HEK293 (cell line): ENCODE data around the gene DDR2.

Experiments
- CTCF ChIA-PET: fragments of 350-600 bp; formaldehyde crosslinking; extraction: SDS; loops from one replicate; lab custom pipeline; 2021; ENCODE audit warnings: antibody characterized with exemption; lab: Yijun Ruan, JAX
- POLR2A ChIA-PET: fragments of 300-600 bp; formaldehyde crosslinking; extraction: SDS; loops from one replicate; lab custom pipeline; 2020; ENCODE audit warnings: antibody characterized with exemption, inconsistent platforms; lab: Yijun Ruan, JAX
- H3K27ac ChIP-seq: fragments of 200-500 bp; sonication (Bioruptor generic); 2 replicates; pipeline ENCODE4 v1.5.1; 2014; ENCODE audit warnings: low read depth, low read length, control low read depth, inconsistent platforms; ENCODE audit errors: extremely low read depth
- H3K36me3 ChIP-seq, 2 experiments: fragments of 200-500 bp in 1 of 2; sonication (Bioruptor generic) in 1 of 2; 1 replicate in 1 of 2; 2 replicates in 1 of 2; pipeline ENCODE4 v1.5.1; 2014 to 2017; ENCODE audit warnings: inconsistent platforms in 2 of 2, low read length in 2 of 2; ENCODE audit not compliant: control insufficient read depth in 2 of 2, insufficient read depth in 1 of 2
- H3K4me1 ChIP-seq: fragments of 200-500 bp; sonication (Bioruptor generic); 2 replicates; pipeline ENCODE4 v1.5.1; 2014; ENCODE audit warnings: mild to moderate bottlenecking, low read length, inconsistent platforms; ENCODE audit not compliant: control insufficient read depth, insufficient read depth
- H3K4me3 ChIP-seq: 2 replicates; pipeline ENCODE4 v1.5.1; 2011; ENCODE audit warnings: low read depth, mild to moderate bottlenecking, control low read depth, low read length, moderate library complexity
- H3K9me3 ChIP-seq: fragments of 200-500 bp; sonication (Bioruptor generic); 2 replicates; pipeline ENCODE4 v1.5.1; 2014; ENCODE audit warnings: low read depth, low read length, inconsistent platforms; ENCODE audit not compliant: control insufficient read depth, insufficient read depth
- BCL6B ChIP-seq: fragments of 450-650 bp; formaldehyde crosslinking; IDR thresholded peaks from 2 replicates; pipeline ENCODE4 v1.5.1; 2017; ENCODE audit warnings: missing biosample characterization, missing genetic modification characterization
- GFI1B ChIP-seq: fragments of 450-650 bp; formaldehyde crosslinking; IDR thresholded peaks from 2 replicates; pipeline ENCODE4 v1.5.1; 2016; ENCODE audit warnings: missing biosample characterization, missing genetic modification characterization
- PRDM6 ChIP-seq: fragments of 450-650 bp; formaldehyde crosslinking; IDR thresholded peaks from 2 replicates; pipeline ENCODE4 v1.5.1; 2017; ENCODE audit warnings: missing biosample characterization, missing genetic modification characterization
- SP7 ChIP-seq: fragments of 450-650 bp; formaldehyde crosslinking; IDR thresholded peaks from 2 replicates; pipeline ENCODE4 v1.5.1; 2016; ENCODE audit warnings: missing biosample characterization, missing genetic modification characterization
- TRIM28 ChIP-seq: IDR thresholded peaks from 2 replicates; pipeline ENCODE4 v1.6.1; 2011; ENCODE audit warnings: low read length, control low read depth, borderline replicate concordance
- ZBTB1 ChIP-seq: fragments of 450-650 bp; formaldehyde crosslinking; IDR thresholded peaks from 2 replicates; pipeline ENCODE4 v1.5.1; 2016; ENCODE audit warnings: missing biosample characterization, missing genetic modification characterization
- ZBTB21 ChIP-seq: fragments of 450-650 bp; formaldehyde crosslinking; IDR thresholded peaks from 2 replicates; pipeline ENCODE4 v1.5.1; 2017; ENCODE audit warnings: missing biosample characterization, missing genetic modification characterization
- ZNF10 ChIP-seq: fragments of 450-650 bp; formaldehyde crosslinking; IDR thresholded peaks from 2 replicates; pipeline ENCODE4 v1.5.1; 2017; ENCODE audit warnings: missing biosample characterization, missing genetic modification characterization
- ZNF280C ChIP-seq: fragments of 450-650 bp; formaldehyde crosslinking; IDR thresholded peaks from 2 replicates; pipeline ENCODE4 v1.5.1; 2016; ENCODE audit warnings: missing biosample characterization, missing genetic modification characterization
- ZNF433 ChIP-seq: fragments of 450-650 bp; formaldehyde crosslinking; IDR thresholded peaks from 2 replicates; pipeline ENCODE4 v1.5.1; 2016; ENCODE audit warnings: missing biosample characterization, missing genetic modification characterization, low read depth
- ZNF501 ChIP-seq: fragments of 450-650 bp; formaldehyde crosslinking; IDR thresholded peaks from 2 replicates; pipeline ENCODE4 v1.5.1; 2016; ENCODE audit warnings: missing biosample characterization, missing genetic modification characterization
- ZNF518A ChIP-seq: fragments of 450-650 bp; formaldehyde crosslinking; conservative IDR thresholded peaks from 2 replicates; pipeline ENCODE4 v1.5.1; 2016; ENCODE audit warnings: low read depth, missing biosample characterization, missing genetic modification characterization
- ZNF529 ChIP-seq: fragments of 450-650 bp; formaldehyde crosslinking; IDR thresholded peaks from 2 replicates; pipeline ENCODE4 v1.5.1; 2017; ENCODE audit warnings: missing genetic modification characterization, missing biosample characterization; ENCODE audit not compliant: insufficient replicate concordance
- ZNF692 ChIP-seq: fragments of 450-650 bp; formaldehyde crosslinking; IDR thresholded peaks from 2 replicates; pipeline ENCODE4 v1.5.1; 2016; ENCODE audit warnings: missing biosample characterization, missing genetic modification characterization
- ZNF792 ChIP-seq: fragments of 450-650 bp; formaldehyde crosslinking; IDR thresholded peaks from 2 replicates; pipeline ENCODE4 v1.5.1; 2016; ENCODE audit warnings: missing biosample characterization, missing genetic modification characterization
- ZNF843 ChIP-seq: fragments of 450-650 bp; formaldehyde crosslinking; IDR thresholded peaks from 2 replicates; pipeline ENCODE4 v1.5.1; 2016; ENCODE audit warnings: missing biosample characterization, missing genetic modification characterization
- ZSCAN16 ChIP-seq: fragments of 450-650 bp; formaldehyde crosslinking; IDR thresholded peaks from 2 replicates; pipeline ENCODE4 v1.5.1; 2016; ENCODE audit warnings: missing biosample characterization, missing genetic modification characterization
- TF ChIP-seq, protein P1 (sequence below): fragments of 450-650 bp; formaldehyde crosslinking; IDR thresholded peaks from 2 replicates; pipeline ENCODE4 v1.5.1; 2016; ENCODE audit warnings: missing biosample characterization, missing genetic modification characterization
- TF ChIP-seq, protein P2 (sequence below): fragments of 450-650 bp; formaldehyde crosslinking; IDR thresholded peaks from 2 replicates; pipeline ENCODE4 v1.5.1; 2016; ENCODE audit warnings: missing biosample characterization, missing genetic modification characterization

Gene DDR2

GRCh38 chr1:162765788-162766187 lies 133.5 kb downstream of the DDR2 start:
- no peaks in the 10 kb centered on the region for H3K36me3 ChIP-seq
- TF ChIP-seq ZNF529 (tag by site-specific recombination) (no peak), BCL6B (tag by site-specific recombination) (no peak), ZNF10 (tag by site-specific recombination) (no peak), ZNF280C (tag by site-specific recombination) (no peak), ZNF501 (tag by site-specific recombination) (no peak), GFI1B (no peak), ZNF518A (tag by site-specific recombination) (no peak), TRIM28 (no peak), ZNF792 (no peak), ZNF692 (tag by site-specific recombination) (no peak), ZSCAN16 (no peak), ZNF843 (tag by site-specific recombination) (no peak), ZBTB21 (no peak), SP7 (tag by site-specific recombination) (no peak), ZBTB1 (tag by site-specific recombination) (no peak), PRDM6 (tag by site-specific recombination) (no peak), ZNF433 (tag by site-specific recombination) (no peak)
- TF ChIP-seq, protein P1, sequence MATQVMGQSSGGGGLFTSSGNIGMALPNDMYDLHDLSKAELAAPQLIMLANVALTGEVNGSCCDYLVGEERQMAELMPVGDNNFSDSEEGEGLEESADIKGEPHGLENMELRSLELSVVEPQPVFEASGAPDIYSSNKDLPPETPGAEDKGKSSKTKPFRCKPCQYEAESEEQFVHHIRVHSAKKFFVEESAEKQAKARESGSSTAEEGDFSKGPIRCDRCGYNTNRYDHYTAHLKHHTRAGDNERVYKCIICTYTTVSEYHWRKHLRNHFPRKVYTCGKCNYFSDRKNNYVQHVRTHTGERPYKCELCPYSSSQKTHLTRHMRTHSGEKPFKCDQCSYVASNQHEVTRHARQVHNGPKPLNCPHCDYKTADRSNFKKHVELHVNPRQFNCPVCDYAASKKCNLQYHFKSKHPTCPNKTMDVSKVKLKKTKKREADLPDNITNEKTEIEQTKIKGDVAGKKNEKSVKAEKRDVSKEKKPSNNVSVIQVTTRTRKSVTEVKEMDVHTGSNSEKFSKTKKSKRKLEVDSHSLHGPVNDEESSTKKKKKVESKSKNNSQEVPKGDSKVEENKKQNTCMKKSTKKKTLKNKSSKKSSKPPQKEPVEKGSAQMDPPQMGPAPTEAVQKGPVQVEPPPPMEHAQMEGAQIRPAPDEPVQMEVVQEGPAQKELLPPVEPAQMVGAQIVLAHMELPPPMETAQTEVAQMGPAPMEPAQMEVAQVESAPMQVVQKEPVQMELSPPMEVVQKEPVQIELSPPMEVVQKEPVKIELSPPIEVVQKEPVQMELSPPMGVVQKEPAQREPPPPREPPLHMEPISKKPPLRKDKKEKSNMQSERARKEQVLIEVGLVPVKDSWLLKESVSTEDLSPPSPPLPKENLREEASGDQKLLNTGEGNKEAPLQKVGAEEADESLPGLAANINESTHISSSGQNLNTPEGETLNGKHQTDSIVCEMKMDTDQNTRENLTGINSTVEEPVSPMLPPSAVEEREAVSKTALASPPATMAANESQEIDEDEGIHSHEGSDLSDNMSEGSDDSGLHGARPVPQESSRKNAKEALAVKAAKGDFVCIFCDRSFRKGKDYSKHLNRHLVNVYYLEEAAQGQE = no peak
- TF ChIP-seq, protein P2, sequence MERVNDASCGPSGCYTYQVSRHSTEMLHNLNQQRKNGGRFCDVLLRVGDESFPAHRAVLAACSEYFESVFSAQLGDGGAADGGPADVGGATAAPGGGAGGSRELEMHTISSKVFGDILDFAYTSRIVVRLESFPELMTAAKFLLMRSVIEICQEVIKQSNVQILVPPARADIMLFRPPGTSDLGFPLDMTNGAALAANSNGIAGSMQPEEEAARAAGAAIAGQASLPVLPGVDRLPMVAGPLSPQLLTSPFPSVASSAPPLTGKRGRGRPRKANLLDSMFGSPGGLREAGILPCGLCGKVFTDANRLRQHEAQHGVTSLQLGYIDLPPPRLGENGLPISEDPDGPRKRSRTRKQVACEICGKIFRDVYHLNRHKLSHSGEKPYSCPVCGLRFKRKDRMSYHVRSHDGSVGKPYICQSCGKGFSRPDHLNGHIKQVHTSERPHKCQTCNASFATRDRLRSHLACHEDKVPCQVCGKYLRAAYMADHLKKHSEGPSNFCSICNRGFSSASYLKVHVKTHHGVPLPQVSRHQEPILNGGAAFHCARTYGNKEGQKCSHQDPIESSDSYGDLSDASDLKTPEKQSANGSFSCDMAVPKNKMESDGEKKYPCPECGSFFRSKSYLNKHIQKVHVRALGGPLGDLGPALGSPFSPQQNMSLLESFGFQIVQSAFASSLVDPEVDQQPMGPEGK (tag by site-specific recombination) = no peak
- CTCF ChIA-PET = interaction anchor here (0.7 kb wide), 2 partner anchors 53 to 619 kb away, joined by 3 read pairs; no protein-coding TSS in a partner anchor
- POLR2A ChIA-PET = interaction anchor here (0.6 kb wide), 1 partner anchor 159 kb away, joined by 3 read pairs; no protein-coding TSS in a partner anchor
- no peak overlapping the region for H3K4me3 ChIP-seq
- H3K27ac ChIP-seq = no peak overlapping the region
- no peaks in the 10 kb centered on the region for H3K9me3 ChIP-seq
- H3K4me1 ChIP-seq = no peaks in the 10 kb centered on the region
